ENCODE data around the gene GALNT2. TPM values are rescaled to one million over a fixed set of nuclear protein-coding genes. Genes with fewer than 3 reads are reported as not detected.

The GALNT2 gene
- total and polyA plus RNA-seq, 2 of the 13 experiments (the other 11 are each of a cell fraction or from before 2014, with no cell fraction given), result 39.3 to 39.6 TPM

DNA sequence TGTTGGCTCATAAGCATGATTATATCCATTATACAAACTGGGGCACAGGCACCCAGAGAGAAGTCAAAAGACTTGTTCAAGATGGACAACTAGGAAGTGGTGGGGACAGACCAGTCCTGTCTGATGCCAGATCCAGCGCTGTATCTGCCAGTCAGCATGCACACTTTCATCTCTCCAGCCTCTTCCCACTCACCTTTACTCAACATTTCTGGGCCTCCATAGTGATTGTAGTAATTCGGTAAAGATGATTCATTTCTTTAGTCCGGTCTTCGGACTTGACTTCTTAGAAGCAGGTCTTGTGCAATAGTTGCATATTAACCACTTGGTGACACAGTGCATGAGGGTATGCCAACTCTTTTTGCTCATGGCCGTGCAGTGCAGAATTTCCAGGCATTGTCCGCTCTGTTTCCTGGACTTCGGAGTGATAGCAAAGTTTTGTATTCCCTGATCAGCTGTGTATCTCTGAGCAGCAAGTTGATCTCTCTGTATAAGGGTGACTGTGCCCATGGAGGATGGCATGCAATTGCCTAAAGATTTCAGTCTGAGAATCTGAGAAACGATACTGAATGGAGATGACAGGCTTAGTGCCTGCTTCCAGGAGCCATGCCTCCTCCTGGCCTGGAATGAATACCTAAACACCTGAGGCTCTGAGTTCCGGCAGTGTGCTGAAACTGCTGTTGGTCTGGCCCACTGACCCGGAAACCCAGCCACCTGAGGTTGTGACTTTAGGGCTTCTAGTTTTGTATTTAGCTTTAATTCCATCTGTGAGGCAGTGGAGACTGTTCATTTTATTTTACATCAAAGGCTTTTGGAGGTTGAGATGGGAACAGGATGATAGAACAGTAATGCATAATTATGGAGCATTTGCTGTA, 39.0 kb downstream of the GALNT2 start (continued):
- no peak; the same call in 1 of the 2 replicates for TF ChIP-seq JDP2 (CRISPR knock-in tag; IDR thresholded peaks at IDR 0.05; ENCODE audit: borderline replicate concordance)
- no peak for TF ChIP-seq ZNF275 (CRISPR knock-in tag; IDR thresholded peaks at IDR 0.05; ENCODE audit: borderline replicate concordance)
- TF ChIP-seq MTF2 (CRISPR knock-in tag; IDR thresholded peaks at IDR 0.05; ENCODE audit: borderline replicate concordance), result 0 out of 2 replicates have a peak, but pooled peaks have one; percentile 54
- TF ChIP-seq, protein P1, sequence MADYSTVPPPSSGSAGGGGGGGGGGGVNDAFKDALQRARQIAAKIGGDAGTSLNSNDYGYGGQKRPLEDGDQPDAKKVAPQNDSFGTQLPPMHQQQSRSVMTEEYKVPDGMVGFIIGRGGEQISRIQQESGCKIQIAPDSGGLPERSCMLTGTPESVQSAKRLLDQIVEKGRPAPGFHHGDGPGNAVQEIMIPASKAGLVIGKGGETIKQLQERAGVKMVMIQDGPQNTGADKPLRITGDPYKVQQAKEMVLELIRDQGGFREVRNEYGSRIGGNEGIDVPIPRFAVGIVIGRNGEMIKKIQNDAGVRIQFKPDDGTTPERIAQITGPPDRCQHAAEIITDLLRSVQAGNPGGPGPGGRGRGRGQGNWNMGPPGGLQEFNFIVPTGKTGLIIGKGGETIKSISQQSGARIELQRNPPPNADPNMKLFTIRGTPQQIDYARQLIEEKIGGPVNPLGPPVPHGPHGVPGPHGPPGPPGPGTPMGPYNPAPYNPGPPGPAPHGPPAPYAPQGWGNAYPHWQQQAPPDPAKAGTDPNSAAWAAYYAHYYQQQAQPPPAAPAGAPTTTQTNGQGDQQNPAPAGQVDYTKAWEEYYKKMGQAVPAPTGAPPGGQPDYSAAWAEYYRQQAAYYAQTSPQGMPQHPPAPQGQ (CRISPR knock-in tag; IDR thresholded peaks at IDR 0.05; ENCODE audit: borderline replicate concordance), result peak; percentile 3; the same call in 1 of the 2 replicates
- TF ChIP-seq SMAD1 (CRISPR knock-in tag; IDR thresholded peaks at IDR 0.05; ENCODE audit: borderline replicate concordance, low read depth), result no peak
- TF ChIP-seq ZNF850 (CRISPR knock-in tag; conservative IDR thresholded peaks at IDR 0.05), result no peak
- TF ChIP-seq ZNF329 (CRISPR knock-in tag; IDR thresholded peaks at IDR 0.05; ENCODE audit: low read depth), result no peak
- no peak for TF ChIP-seq ZNF572 (CRISPR knock-in tag; IDR thresholded peaks at IDR 0.05)
- no peak for TF ChIP-seq PBX2 (CRISPR knock-in tag; IDR thresholded peaks at IDR 0.05)
- no peak for TF ChIP-seq BRF2 (CRISPR knock-in tag; IDR thresholded peaks at IDR 0.05)
- no peak for TF ChIP-seq TOE1 (CRISPR knock-in tag; IDR thresholded peaks at IDR 0.05)
- TF ChIP-seq ZNF713 (CRISPR knock-in tag; IDR thresholded peaks at IDR 0.05), result no peak
- TF ChIP-seq ZFP36L2 (CRISPR knock-in tag; IDR thresholded peaks at IDR 0.05), result no peak
- TF ChIP-seq SMC3 (IDR thresholded peaks at IDR 0.05; ENCODE audit: low read length), result peak; percentile 39
- TF ChIP-seq ZNF12 (CRISPR knock-in tag; IDR thresholded peaks at IDR 0.05), result peak; percentile 91
- no peak for TF ChIP-seq PCBP2 (optimal IDR thresholded peaks at IDR 0.05; ENCODE audit: low read depth, low read length, poor library complexity, severe bottlenecking)
- peak; percentile 51; the same call in 1 of the 2 replicates for TF ChIP-seq RXRA (CRISPR knock-in tag; IDR thresholded peaks at IDR 0.05)
- TF ChIP-seq ZNF629 (CRISPR knock-in tag; conservative IDR thresholded peaks at IDR 0.05), result no peak
- TF ChIP-seq ASH2L (IDR thresholded peaks at IDR 0.05; ENCODE audit: insufficient read length, low read depth, low read length), result peak; percentile 55
- TF ChIP-seq ZSCAN30 (CRISPR knock-in tag; IDR thresholded peaks at IDR 0.05), result no peak
- TF ChIP-seq ZBTB7B (CRISPR knock-in tag; IDR thresholded peaks at IDR 0.05), result no peak
- no peak for TF ChIP-seq ZFP41 (CRISPR knock-in tag; IDR thresholded peaks at IDR 0.05; ENCODE audit: borderline replicate concordance)
- no peak; the same call in 1 of the 2 replicates for TF ChIP-seq MTA1 (CRISPR knock-in tag; IDR thresholded peaks at IDR 0.05; ENCODE audit: borderline replicate concordance)
- TF ChIP-seq ZNF616 (CRISPR knock-in tag; IDR thresholded peaks at IDR 0.05; ENCODE audit: low read depth), result no peak

All from HepG2 (cell line).